ENCODE results near the gene LARGE1.

LARGE1 gene

DNA sequence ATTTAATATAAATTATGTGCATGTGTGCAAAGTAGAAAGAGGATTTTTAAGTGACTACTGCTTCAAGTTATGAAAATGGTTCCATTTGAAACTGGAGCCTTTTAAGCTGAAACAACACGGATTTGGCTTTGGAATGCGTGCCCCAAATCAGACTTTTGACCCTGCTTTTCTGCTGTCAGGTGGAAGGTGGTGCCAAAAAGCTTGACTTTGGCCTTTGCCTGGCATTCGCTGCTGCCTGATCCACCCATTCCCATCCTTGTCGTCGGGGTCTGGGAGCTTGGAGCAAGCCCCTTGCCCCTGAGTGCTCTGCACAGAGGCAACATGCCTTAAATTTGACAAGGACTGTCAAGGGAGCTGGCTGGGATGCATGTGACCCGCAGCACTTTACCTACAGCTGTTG lies 526.8 kb downstream of the LARGE1 start:
- Histone ChIP-seq H2AK5ac (ENCODE audit: low read length) (no peak overlapping the region), H3K4ac (ENCODE audit: low read depth, low read length) (no peak overlapping the region), H3K36me3 (ENCODE audit: control insufficient read depth in 1 of 2, insufficient read depth in 2 of 2, low read length in 2 of 2) (peaks cover 0 to 2% of the 10 kb centered on the region in 2 experiments), H2BK120ac (ENCODE audit: insufficient read depth, low read length, poor library complexity) (no peak overlapping the region), H2BK5ac (ENCODE audit: low read depth, low read length, poor library complexity) (no peak overlapping the region), H3K4me2 (ENCODE audit: low read length) (no peak overlapping the region), H3K79me1 (ENCODE audit: low read length) (peaks cover 1% of the 10 kb centered on the region), H3K14ac (ENCODE audit: low read length) (no peak overlapping the region), H3K23ac (ENCODE audit: low read length) (no peak overlapping the region), H4K12ac (ENCODE audit: low read depth, low read length) (no peak overlapping the region), H3K27ac (ENCODE audit: low read depth, low read length) (no peak overlapping the region), H2AFZ (ENCODE audit: insufficient read depth, low read length, poor library complexity) (no peak overlapping the region), H4K91ac (ENCODE audit: low read depth, low read length) (no peak overlapping the region), H2BK12ac (ENCODE audit: low read length) (no peak overlapping the region), H3K18ac (ENCODE audit: low read length) (no peak overlapping the region), H3K27me3 (ENCODE audit: insufficient read depth, low read length) (no peaks in the 10 kb centered on the region), H3K9ac (ENCODE audit: low read length) (no peak overlapping the region), H3K79me2 (ENCODE audit: control insufficient read depth, insufficient read depth, low read length, poor library complexity) (no peaks in the 10 kb centered on the region), H3K4me1 (ENCODE audit: control insufficient read depth in 1 of 2, insufficient read depth in 2 of 2, low read length in 2 of 2) (no peaks in the 10 kb centered on the region), H3K9me3 (ENCODE audit: insufficient read depth, low read depth, low read length) (no peaks in the 10 kb centered on the region), H4K8ac (ENCODE audit: low read depth, low read length) (no peak overlapping the region), H3K4me3 (ENCODE audit: low read depth, low read length) (no peak overlapping the region)
- no peak for DNase-seq
- no CpG with 5 or more reads among the region's 6 CpGs for WGBS (ENCODE audit: extremely low coverage, insufficient coverage, insufficient read length)

- Histone ChIP-seq H4K91ac (ENCODE audit: low read depth, low read length) (no peak overlapping the region), H3K36me3 (ENCODE audit: control insufficient read depth in 1 of 2, insufficient read depth in 2 of 2, low read length in 2 of 2) (peaks cover 0 to 2% of the 10 kb centered on the region in 2 experiments), H3K4ac (ENCODE audit: low read depth, low read length) (no peak overlapping the region), H2BK120ac (ENCODE audit: insufficient read depth, low read length, poor library complexity) (no peak overlapping the region), H3K27me3 (ENCODE audit: insufficient read depth, low read length) (no peaks in the 10 kb centered on the region), H3K79me2 (ENCODE audit: control insufficient read depth, insufficient read depth, low read length, poor library complexity) (no peaks in the 10 kb centered on the region), H2BK5ac (ENCODE audit: low read depth, low read length, poor library complexity) (no peak overlapping the region), H3K9ac (ENCODE audit: low read length) (no peak overlapping the region), H3K4me1 (ENCODE audit: control insufficient read depth in 1 of 2, insufficient read depth in 2 of 2, low read length in 2 of 2) (no peaks in the 10 kb centered on the region), H2AFZ (ENCODE audit: insufficient read depth, low read length, poor library complexity) (no peak overlapping the region), H3K9me3 (ENCODE audit: insufficient read depth, low read depth, low read length) (no peaks in the 10 kb centered on the region), H3K23ac (ENCODE audit: low read length) (no peak overlapping the region), H3K4me2 (ENCODE audit: low read length) (no peak overlapping the region), H3K14ac (ENCODE audit: low read length) (no peak overlapping the region), H2AK5ac (ENCODE audit: low read length) (no peak overlapping the region), H3K18ac (ENCODE audit: low read length) (no peak overlapping the region), H3K4me3 (ENCODE audit: low read depth, low read length) (no peak overlapping the region), H3K79me1 (ENCODE audit: low read length) (no peaks in the 10 kb centered on the region), H3K27ac (ENCODE audit: low read depth, low read length) (no peak overlapping the region), H2BK12ac (ENCODE audit: low read length) (no peak overlapping the region), H4K12ac (ENCODE audit: low read depth, low read length) (no peak overlapping the region), H4K8ac (ENCODE audit: low read depth, low read length) (no peak overlapping the region)
- DNase-seq = no peak
Measured at GRCh38 chr22:33391298-33391697, 529.0 kb downstream of the LARGE1 start.

DNA sequence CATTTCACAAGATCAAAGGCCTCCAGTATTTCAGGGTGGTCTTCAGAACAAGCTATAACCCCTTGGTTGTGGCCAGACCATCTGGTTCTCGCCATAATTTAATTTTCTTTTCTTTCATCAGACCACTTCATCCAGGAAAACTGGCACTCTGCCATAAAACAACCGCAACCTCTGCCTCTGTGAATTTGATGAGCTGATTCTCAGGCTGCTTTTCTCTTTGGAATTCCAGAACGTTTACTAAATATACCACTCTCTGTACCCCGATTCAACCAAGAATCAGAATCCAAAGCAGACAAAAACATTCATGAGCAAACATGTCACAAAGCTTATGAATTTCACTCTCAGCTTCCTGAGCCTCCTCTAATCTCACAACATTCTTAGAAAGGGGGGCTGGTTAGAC lies 530.3 kb downstream of the LARGE1 start:
- H2AK5ac ChIP-seq (ENCODE audit: low read length) = no peak overlapping the region
- no peak overlapping the region for H2BK120ac ChIP-seq (ENCODE audit: insufficient read depth, low read length, poor library complexity)
- H3K9ac ChIP-seq (ENCODE audit: low read length) = no peak overlapping the region
- DNase-seq = no peak
- H3K4me3 ChIP-seq (ENCODE audit: low read depth, low read length) = no peak overlapping the region
- H2BK12ac ChIP-seq (ENCODE audit: low read length) = no peak overlapping the region
- no peak overlapping the region for H2BK5ac ChIP-seq (ENCODE audit: low read depth, low read length, poor library complexity)
- no peaks in the 10 kb centered on the region for H3K79me1 ChIP-seq (ENCODE audit: low read length)
- H3K36me3 ChIP-seq (ENCODE audit: control insufficient read depth in 1 of 2, insufficient read depth in 2 of 2, low read length in 2 of 2) = peaks cover 0 to 2% of the 10 kb centered on the region in 2 experiments
- H4K12ac ChIP-seq (ENCODE audit: low read depth, low read length) = no peak overlapping the region
- no peak overlapping the region for H3K18ac ChIP-seq (ENCODE audit: low read length)
- no peak overlapping the region for H3K14ac ChIP-seq (ENCODE audit: low read length)
- H3K4me2 ChIP-seq (ENCODE audit: low read length) = no peak overlapping the region
- no CpG with 5 or more reads among the region's 4 CpGs for WGBS (ENCODE audit: extremely low coverage, insufficient coverage, insufficient read length)
- no peaks in the 10 kb centered on the region for H3K27me3 ChIP-seq (ENCODE audit: insufficient read depth, low read length)
- no peak overlapping the region for H4K91ac ChIP-seq (ENCODE audit: low read depth, low read length)
- no peaks in the 10 kb centered on the region for H3K4me1 ChIP-seq (ENCODE audit: control insufficient read depth in 1 of 2, insufficient read depth in 2 of 2, low read length in 2 of 2)
- H3K79me2 ChIP-seq (ENCODE audit: control insufficient read depth, insufficient read depth, low read length, poor library complexity) = no peaks in the 10 kb centered on the region
- H3K23ac ChIP-seq (ENCODE audit: low read length) = no peak overlapping the region
- no peak overlapping the region for H2AFZ ChIP-seq (ENCODE audit: insufficient read depth, low read length, poor library complexity)
- no peak overlapping the region for H4K8ac ChIP-seq (ENCODE audit: low read depth, low read length)
- no peak overlapping the region for H3K27ac ChIP-seq (ENCODE audit: low read depth, low read length)
- no peak overlapping the region for H3K4ac ChIP-seq (ENCODE audit: low read depth, low read length)
- no peaks in the 10 kb centered on the region for H3K9me3 ChIP-seq (ENCODE audit: insufficient read depth, low read depth, low read length)

DNA sequence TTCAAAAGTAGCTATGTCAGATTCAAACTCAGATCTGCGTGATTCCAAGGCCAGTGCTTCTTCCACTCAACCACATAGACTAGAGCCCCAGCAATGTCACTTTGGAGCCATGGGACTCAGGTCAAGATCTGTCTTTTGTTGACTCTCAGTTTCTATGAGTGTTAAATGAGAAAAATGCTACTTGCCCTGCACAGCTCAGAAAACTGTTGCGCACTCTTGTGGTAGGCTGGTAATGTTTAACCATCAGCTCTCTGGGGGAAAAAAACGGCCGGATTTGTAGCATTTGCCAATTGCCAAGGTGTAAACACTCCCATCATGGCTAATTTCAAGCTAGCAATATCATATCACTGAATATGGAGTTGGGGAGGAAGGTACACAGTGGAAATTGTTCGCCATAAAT lies 534.0 kb downstream of the LARGE1 start:
- Histone ChIP-seq H4K12ac (ENCODE audit: low read depth, low read length) (no peak overlapping the region), H3K27ac (ENCODE audit: low read depth, low read length) (no peak overlapping the region), H3K27me3 (ENCODE audit: insufficient read depth, low read length) (no peaks in the 10 kb centered on the region), H3K9me3 (ENCODE audit: insufficient read depth, low read depth, low read length) (no peaks in the 10 kb centered on the region), H3K14ac (ENCODE audit: low read length) (no peak overlapping the region), H3K4me1 (ENCODE audit: control insufficient read depth in 1 of 2, insufficient read depth in 2 of 2, low read length in 2 of 2) (no peaks in the 10 kb centered on the region), H3K4me3 (ENCODE audit: low read depth, low read length) (no peak overlapping the region), H2AK5ac (ENCODE audit: low read length) (no peak overlapping the region), H3K4ac (ENCODE audit: low read depth, low read length) (no peak overlapping the region), H3K79me1 (ENCODE audit: low read length) (no peaks in the 10 kb centered on the region), H2BK5ac (ENCODE audit: low read depth, low read length, poor library complexity) (no peak overlapping the region), H2AFZ (ENCODE audit: insufficient read depth, low read length, poor library complexity) (no peak overlapping the region), H4K8ac (ENCODE audit: low read depth, low read length) (no peak overlapping the region), H3K36me3 (ENCODE audit: control insufficient read depth in 1 of 2, insufficient read depth in 2 of 2, low read length in 2 of 2) (peaks cover 3 to 11% of the 10 kb centered on the region in 2 experiments), H2BK120ac (ENCODE audit: insufficient read depth, low read length, poor library complexity) (no peak overlapping the region), H2BK12ac (ENCODE audit: low read length) (no peak overlapping the region), H3K9ac (ENCODE audit: low read length) (no peak overlapping the region), H3K4me2 (ENCODE audit: low read length) (no peak overlapping the region), H3K23ac (ENCODE audit: low read length) (no peak overlapping the region), H4K91ac (ENCODE audit: low read depth, low read length) (no peak overlapping the region), H3K79me2 (ENCODE audit: control insufficient read depth, insufficient read depth, low read length, poor library complexity) (no peaks in the 10 kb centered on the region), H3K18ac (ENCODE audit: low read length) (no peak overlapping the region)
- no CpG with 5 or more reads among the region's 5 CpGs for WGBS (ENCODE audit: extremely low coverage, insufficient coverage, insufficient read length)
- DNase-seq = no peak
